GM20431 (cell line): Measurements from ENCODE around the gene B3GLCT.
"Not testable (repeated sequence)": the region's sequence is repeated elsewhere in the genome, so short reads cannot be mapped to it uniquely, and the experiment has no call there.

Experiments
- in situ Hi-C: fragments of 300-500 bp; cut with MseI, MboI; formaldehyde crosslinking; loops from one replicate; pipeline ENCODE4 v1.15.0; 2020; ENCODE audit warnings: low sequenced_read_pairs; ENCODE audit not compliant: unreplicated experiment

B3GLCT gene

GRCh38 chr13:31182987-31183386 is 16.8 kb upstream of the B3GLCT start:
- in situ Hi-C loops = no loop called here

GRCh38 chr13:31184451-31184850 is 15.3 kb upstream of the B3GLCT start:
- in situ Hi-C loops = no loop called here

GRCh38 chr13:31184981-31185645 is 14.7 kb upstream of the B3GLCT start:
- in situ Hi-C loops = no loop called here

GRCh38 chr13:31191748-31192147 is 8.0 kb upstream of the B3GLCT start:
- in situ Hi-C loops = no loop called here

GRCh38 chr13:31192306-31192705 is 7.5 kb upstream of the B3GLCT start:
- in situ Hi-C loops = no loop called here

- in situ Hi-C loops = no loop called here
Measured at GRCh38 chr13:31195616-31196015, 4.2 kb upstream of the B3GLCT start.

- in situ Hi-C loops = no loop called here
Measured at GRCh38 chr13:31196992-31197391, 2.8 kb upstream of the B3GLCT start.

GRCh38 chr13:31198519-31198918 is 1.3 kb upstream of the B3GLCT start:
- in situ Hi-C loops = no loop called here

GRCh38 chr13:31199527-31199848 is 287 bp upstream of the B3GLCT start:
- in situ Hi-C loops = no loop called here

GRCh38 chr13:31200637-31200971 is 829 bp downstream of the B3GLCT start:
- in situ Hi-C loops = no loop called here

- in situ Hi-C loops = no loop called here
Measured at GRCh38 chr13:31201341-31202031, 1.7 kb downstream of the B3GLCT start.

GRCh38 chr13:31204592-31204991 is 4.8 kb downstream of the B3GLCT start:
- in situ Hi-C loops = no loop called here

GRCh38 chr13:31207661-31208552 is 8.1 kb downstream of the B3GLCT start:
- in situ Hi-C loops = no loop called here

GRCh38 chr13:31208559-31209122 is 8.9 kb downstream of the B3GLCT start:
- in situ Hi-C loops = no loop called here

- in situ Hi-C loops = no loop called here
Measured at GRCh38 chr13:31209172-31209840, 9.5 kb downstream of the B3GLCT start.

- in situ Hi-C loops = no loop called here
Measured at GRCh38 chr13:31209841-31210210, 10.1 kb downstream of the B3GLCT start.

GRCh38 chr13:31213651-31214289 is 14.0 kb downstream of the B3GLCT start:
- in situ Hi-C loops = no loop called here

- in situ Hi-C loops = no loop called here
Measured at GRCh38 chr13:31214435-31214834, 14.7 kb downstream of the B3GLCT start.

- in situ Hi-C loops = not testable (repeated sequence)
Measured at GRCh38 chr13:31216916-31217315, 17.1 kb downstream of the B3GLCT start.
